ENCODE measurements around the gene MTPN. TPM values are rescaled to one million over a fixed set of nuclear protein-coding genes. Genes with fewer than 3 reads are reported as not detected.

MTPN gene
- total and polyA plus RNA-seq, 10 of the 15 experiments (the other 5 are each of a cell fraction or from before 2014, with no cell fraction given): 38.7 to 146 (median 85.4) TPM

GRCh38 chr7:135918134-135918533 is 59.0 kb downstream of the MTPN start:
- ChIA-PET POLR2A (no interaction called here), CTCF (no interaction called here), SMC1A (ENCODE audit: uncharacterized antibody, unreplicated experiment) (no interaction called here), RAD21 (ENCODE audit: unreplicated experiment) (no interaction called here)
- H3K4me1 ChIP-seq (ENCODE audit: control insufficient read depth, insufficient read depth, low read length): no peaks in the 10 kb centered on the region; the same call in 1 of the 2 replicates
- H3K27ac ChIP-seq (ENCODE audit: control insufficient read depth, insufficient read depth): no peak overlapping the region
- H3K79me2 ChIP-seq (ENCODE audit: control insufficient read depth, insufficient read depth, low read length): no peaks in the 10 kb centered on the region
- FAIRE-seq: no peak
- H3K9ac ChIP-seq (ENCODE audit: control insufficient read depth, insufficient read depth, low read length): no peak overlapping the region
- no peaks in the 10 kb centered on the region for H3K27me3 ChIP-seq (replicated peaks in 1 of 2; ENCODE audit: control insufficient read depth in 2 of 2, insufficient read depth in 2 of 2, low read length in 1 of 2)
- DNase-seq (ENCODE audit: low read depth, low spot score): no peak
- H2AFZ ChIP-seq (ENCODE audit: control insufficient read depth, low read depth, low read length): no peak overlapping the region
- 64% methylated on average over 5 of the region's 5 CpGs for WGBS (ENCODE audit: insufficient coverage, insufficient replicate concordance, low lambda C conversion rate, missing lambda C conversion rate)
- no peaks in the 10 kb centered on the region; the same call in 2 of the 3 replicates for H3K9me3 ChIP-seq (replicated peaks; ENCODE audit: control insufficient read depth, insufficient read depth, low read length)
- no peak overlapping the region for H3K4me3 ChIP-seq
- BruUV-seq (replicated peaks): no TSS peak
- no peak overlapping the region for H3K4me2 ChIP-seq (ENCODE audit: control insufficient read depth, insufficient read depth)
- no peaks in the 10 kb centered on the region for H3K36me3 ChIP-seq (ENCODE audit: control insufficient read depth in 2 of 2, insufficient read depth in 2 of 2, low read length in 1 of 2)
- in situ Hi-C loops (cut with MboI) (no loop called here), intact Hi-C loops (cut with micrococcal nuclease; ENCODE audit: unreplicated experiment) (no loop called here)
- no peak for ATAC-seq
- no peak for TF ChIP-seq NFXL1 (IDR thresholded peaks at IDR 0.05; ENCODE audit: borderline replicate concordance)
- no peak for TF ChIP-seq EP300 (IDR thresholded peaks at IDR 0.05; ENCODE audit: borderline replicate concordance in 1 of 2, control insufficient read depth in 1 of 2, low read depth in 2 of 2, low read length in 2 of 2)
- H4K20me1 ChIP-seq (ENCODE audit: control insufficient read depth, insufficient read depth): no peaks in the 10 kb centered on the region

GRCh38 chr7:135917721-135918120 is 59.4 kb downstream of the MTPN start:
- in situ Hi-C loops (cut with MboI) (no loop called here), intact Hi-C loops (cut with micrococcal nuclease; ENCODE audit: unreplicated experiment) (no loop called here)
- H3K4me1 ChIP-seq (ENCODE audit: control insufficient read depth, insufficient read depth, low read length): no peaks in the 10 kb centered on the region; the same call in 1 of the 2 replicates
- ChIA-PET SMC1A (ENCODE audit: uncharacterized antibody, unreplicated experiment) (no interaction called here), CTCF (no interaction called here), POLR2A (no interaction called here), RAD21 (ENCODE audit: unreplicated experiment) (no interaction called here)
- DNase-seq (ENCODE audit: low read depth, low spot score): no peak
- FAIRE-seq: no peak
- H3K9me3 ChIP-seq (replicated peaks; ENCODE audit: control insufficient read depth, insufficient read depth, low read length): no peaks in the 10 kb centered on the region; the same call in 2 of the 3 replicates
- H2AFZ ChIP-seq (ENCODE audit: control insufficient read depth, low read depth, low read length): no peak overlapping the region
- no peak overlapping the region for H3K27ac ChIP-seq (ENCODE audit: control insufficient read depth, insufficient read depth)
- ATAC-seq: no peak
- BruUV-seq (replicated peaks): no TSS peak
- no peak overlapping the region for H3K4me3 ChIP-seq
- H3K4me2 ChIP-seq (ENCODE audit: control insufficient read depth, insufficient read depth): no peak overlapping the region
- H4K20me1 ChIP-seq (ENCODE audit: control insufficient read depth, insufficient read depth): no peaks in the 10 kb centered on the region
- no peaks in the 10 kb centered on the region for H3K36me3 ChIP-seq (ENCODE audit: control insufficient read depth in 2 of 2, insufficient read depth in 2 of 2, low read length in 1 of 2)
- no peak for TF ChIP-seq YBX1 (IDR thresholded peaks at IDR 0.05)
- 0 out of 2 replicates have a peak, but pooled peaks have one; percentile 13 for TF ChIP-seq SPI1 (IDR thresholded peaks at IDR 0.05; ENCODE audit: borderline replicate concordance, insufficient read depth, low read depth, low read length)
- H3K79me2 ChIP-seq (ENCODE audit: control insufficient read depth, insufficient read depth, low read length): no peaks in the 10 kb centered on the region
- no peak overlapping the region for H3K9ac ChIP-seq (ENCODE audit: control insufficient read depth, insufficient read depth, low read length)
- no peaks in the 10 kb centered on the region for H3K27me3 ChIP-seq (replicated peaks in 1 of 2; ENCODE audit: control insufficient read depth in 2 of 2, insufficient read depth in 2 of 2, low read length in 1 of 2)
- WGBS (ENCODE audit: insufficient coverage, insufficient replicate concordance, low lambda C conversion rate, missing lambda C conversion rate): 54% methylated on average over 7 of the region's 7 CpGs

All from GM12878 (cell line).